ENCODE data around the gene RHOJ.
"Not testable (repeated sequence)": the region's sequence is repeated elsewhere in the genome, so short reads cannot be mapped to it uniquely, and the experiment has no call there.

Gene RHOJ

DNA sequence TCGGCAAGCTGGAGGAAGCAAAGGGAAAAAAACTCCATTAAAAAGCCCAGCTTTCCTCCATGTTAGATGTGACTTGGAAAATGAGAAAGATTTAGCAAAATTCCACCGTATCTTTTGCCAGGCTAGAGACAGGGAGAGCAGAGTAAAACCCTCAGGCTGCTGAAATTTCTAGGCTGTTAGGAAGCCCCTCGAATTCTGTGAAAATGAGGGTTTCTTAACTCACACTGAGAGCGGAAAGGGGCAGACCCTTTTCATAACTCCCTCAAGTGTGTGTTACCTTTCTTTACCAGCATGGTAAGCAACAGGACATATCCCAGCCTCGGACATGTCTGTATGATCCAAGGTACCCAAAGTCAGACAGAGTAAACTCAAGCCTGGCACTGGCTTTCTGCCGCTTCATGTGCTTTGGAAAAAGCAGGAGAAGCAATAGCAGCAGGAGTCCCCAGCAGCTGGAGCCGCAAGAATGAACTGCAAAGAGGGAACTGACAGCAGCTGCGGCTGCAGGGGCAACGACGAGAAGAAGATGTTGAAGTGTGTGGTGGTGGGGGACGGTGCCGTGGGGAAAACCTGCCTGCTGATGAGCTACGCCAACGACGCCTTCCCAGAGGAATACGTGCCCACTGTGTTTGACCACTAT is at the start of gene RHOJ:
Gene RHOJ (plus strand): TSS at position 37 of the 637 bp plus-strand sequence. CDS start 427 bp downstream, at position 464.
- H3K27ac ChIP-seq, result no peak within 1 kb of the TSS

DNA sequence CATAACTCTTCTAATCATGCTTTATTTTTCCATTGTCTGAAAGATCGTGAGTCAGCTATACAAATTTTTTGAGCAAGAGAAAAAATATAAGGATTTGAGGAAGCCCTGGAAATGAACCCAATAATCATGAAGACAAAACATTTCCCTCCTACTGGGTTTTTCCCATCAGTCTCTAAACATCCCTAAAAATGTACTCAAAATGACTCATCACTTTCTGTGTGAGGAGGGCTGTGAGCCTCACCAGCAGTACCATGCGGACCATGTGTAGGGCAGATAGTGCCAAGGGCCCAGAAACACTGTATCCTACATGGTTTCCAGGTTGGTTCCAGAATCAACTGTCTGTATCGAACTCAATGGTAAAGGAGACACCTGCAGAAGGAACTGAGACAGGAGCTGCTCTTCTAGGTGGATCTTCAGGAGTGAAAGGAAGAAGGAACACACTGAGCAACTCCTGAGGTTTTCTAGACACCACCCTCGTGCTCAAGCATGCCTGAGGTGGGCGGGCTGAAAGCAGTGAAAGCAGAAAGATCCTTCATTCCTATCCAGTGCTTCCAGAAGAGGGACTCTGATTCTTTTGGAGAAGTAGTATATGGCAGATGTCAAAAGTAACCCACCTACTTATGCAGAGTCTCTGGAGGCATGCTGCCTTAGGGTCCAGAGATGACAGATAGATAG is 48.6 kb upstream of the RHOJ start:
- no peak overlapping the region for H3K27ac ChIP-seq
- no peak overlapping the region for H3K4me3 ChIP-seq (ENCODE audit: low read depth, low read length)
- H3K9me3 ChIP-seq (ENCODE audit: severe bottlenecking), result no peaks in the 10 kb centered on the region
- TF ChIP-seq, protein P1, sequence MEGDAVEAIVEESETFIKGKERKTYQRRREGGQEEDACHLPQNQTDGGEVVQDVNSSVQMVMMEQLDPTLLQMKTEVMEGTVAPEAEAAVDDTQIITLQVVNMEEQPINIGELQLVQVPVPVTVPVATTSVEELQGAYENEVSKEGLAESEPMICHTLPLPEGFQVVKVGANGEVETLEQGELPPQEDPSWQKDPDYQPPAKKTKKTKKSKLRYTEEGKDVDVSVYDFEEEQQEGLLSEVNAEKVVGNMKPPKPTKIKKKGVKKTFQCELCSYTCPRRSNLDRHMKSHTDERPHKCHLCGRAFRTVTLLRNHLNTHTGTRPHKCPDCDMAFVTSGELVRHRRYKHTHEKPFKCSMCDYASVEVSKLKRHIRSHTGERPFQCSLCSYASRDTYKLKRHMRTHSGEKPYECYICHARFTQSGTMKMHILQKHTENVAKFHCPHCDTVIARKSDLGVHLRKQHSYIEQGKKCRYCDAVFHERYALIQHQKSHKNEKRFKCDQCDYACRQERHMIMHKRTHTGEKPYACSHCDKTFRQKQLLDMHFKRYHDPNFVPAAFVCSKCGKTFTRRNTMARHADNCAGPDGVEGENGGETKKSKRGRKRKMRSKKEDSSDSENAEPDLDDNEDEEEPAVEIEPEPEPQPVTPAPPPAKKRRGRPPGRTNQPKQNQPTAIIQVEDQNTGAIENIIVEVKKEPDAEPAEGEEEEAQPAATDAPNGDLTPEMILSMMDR (IDR thresholded peaks at IDR 0.05; ENCODE audit: low read depth, low read length), result no peak
- no peak for DNase-seq
- no peaks in the 10 kb centered on the region for H3K27me3 ChIP-seq (ENCODE audit: insufficient read depth, low read depth, severe bottlenecking)
- no peaks in the 10 kb centered on the region for H3K36me3 ChIP-seq

More for the DNA sequence above, at the start of gene RHOJ:
- H3K27me3 ChIP-seq (ENCODE audit: insufficient read depth, low read depth, severe bottlenecking), result peaks cover 2% of the 10 kb centered on the region
- H3K4me3 ChIP-seq (ENCODE audit: low read depth, low read length), result peak within 1 kb of the TSS; percentile 34
- TF ChIP-seq, protein P1 (IDR thresholded peaks at IDR 0.05; ENCODE audit: low read depth, low read length), result no peak
- H3K9me3 ChIP-seq (ENCODE audit: severe bottlenecking), result no peaks in the 10 kb centered on the region
- no peak for DNase-seq
- H3K36me3 ChIP-seq, result no peaks in the 10 kb centered on the region

DNA sequence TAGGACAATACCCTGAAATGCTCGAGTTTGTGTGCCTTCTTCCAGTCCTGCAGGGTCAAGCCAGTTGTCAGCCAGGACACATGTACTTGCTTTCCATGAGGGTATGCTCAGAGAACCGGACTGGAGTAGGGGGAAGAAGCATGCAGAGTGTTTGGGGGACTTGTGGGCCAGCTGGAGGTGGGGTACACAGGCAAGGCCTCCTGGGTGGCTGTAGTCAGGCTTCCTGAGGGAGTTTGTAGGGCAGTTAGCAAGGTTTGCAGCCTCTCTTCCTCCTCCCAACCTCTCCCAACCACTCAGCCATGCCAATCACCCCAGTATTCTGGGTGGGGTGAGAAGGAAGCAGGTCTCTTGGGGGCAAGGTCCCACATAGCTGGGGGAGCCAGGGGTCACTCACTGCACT is 47.0 kb upstream of the RHOJ start:
- no peak for DNase-seq
- Histone ChIP-seq H3K4me3 (ENCODE audit: low read depth, low read length) (no peak overlapping the region), H3K27me3 (ENCODE audit: insufficient read depth, low read depth, severe bottlenecking) (no peaks in the 10 kb centered on the region), H3K36me3 (no peaks in the 10 kb centered on the region), H3K9me3 (ENCODE audit: severe bottlenecking) (no peaks in the 10 kb centered on the region), H3K27ac (no peak overlapping the region)
- TF ChIP-seq, protein P1 (IDR thresholded peaks at IDR 0.05; ENCODE audit: low read depth, low read length), result no peak

DNA sequence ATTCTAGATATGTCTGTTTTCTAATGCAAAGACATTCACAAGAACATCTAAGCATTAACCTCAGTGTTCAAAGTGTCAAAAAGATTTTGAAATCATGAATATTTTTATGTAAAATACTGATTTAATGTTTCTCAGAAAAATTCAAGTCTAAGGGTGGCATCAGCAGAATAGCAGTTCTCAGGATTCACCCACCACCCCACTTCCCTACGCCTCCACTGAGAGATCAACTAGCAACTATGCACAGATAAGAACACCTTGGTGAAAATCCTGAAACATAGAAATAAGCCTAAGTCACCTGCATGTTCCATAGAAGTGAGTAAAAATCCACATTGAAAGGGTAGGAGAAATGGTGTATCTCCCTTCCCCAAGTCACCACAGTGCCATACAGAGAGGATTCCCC is 40.9 kb upstream of the RHOJ start:
- no peak for DNase-seq
- Histone ChIP-seq H3K36me3 (no peaks in the 10 kb centered on the region), H3K9me3 (ENCODE audit: severe bottlenecking) (peaks cover 5% of the 10 kb centered on the region), H3K27me3 (ENCODE audit: insufficient read depth, low read depth, severe bottlenecking) (no peaks in the 10 kb centered on the region), H3K4me3 (ENCODE audit: low read depth, low read length) (no peak overlapping the region), H3K27ac (no peak overlapping the region)
- TF ChIP-seq, protein P1 (IDR thresholded peaks at IDR 0.05; ENCODE audit: low read depth, low read length), result no peak

DNA sequence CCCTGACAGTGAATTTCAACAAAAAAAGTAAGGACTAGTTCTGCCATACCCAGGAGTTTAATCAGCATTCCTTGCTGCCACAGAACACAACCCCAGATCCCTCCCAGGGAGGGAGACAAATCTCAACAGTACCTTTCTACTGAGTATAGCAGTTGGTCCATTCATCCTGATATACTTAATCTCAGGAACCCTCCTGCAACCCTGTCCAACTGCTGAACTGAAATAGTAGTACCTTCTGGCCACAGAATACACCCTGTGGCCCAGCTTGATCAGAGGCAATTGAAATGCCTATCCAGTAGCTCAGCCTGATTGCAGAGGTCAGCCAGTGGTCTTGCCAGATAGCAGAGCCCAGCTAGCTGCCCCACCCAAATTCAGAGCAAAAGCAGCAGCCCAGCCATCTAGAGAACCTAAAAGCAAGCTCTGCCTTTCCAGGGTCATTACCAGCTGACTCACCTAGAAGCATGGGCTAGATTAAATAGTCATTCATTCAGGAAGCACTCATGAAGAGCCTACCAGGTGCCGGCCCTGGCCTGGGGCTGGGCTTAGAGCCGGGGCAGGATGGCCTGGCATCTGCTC is 40.0 kb upstream of the RHOJ start:
- no peak overlapping the region for H3K4me3 ChIP-seq (ENCODE audit: low read depth, low read length)
- H3K36me3 ChIP-seq, result no peaks in the 10 kb centered on the region
- H3K27me3 ChIP-seq (ENCODE audit: insufficient read depth, low read depth, severe bottlenecking), result no peaks in the 10 kb centered on the region
- H3K9me3 ChIP-seq (ENCODE audit: severe bottlenecking), result peaks cover 5% of the 10 kb centered on the region
- TF ChIP-seq, protein P1 (IDR thresholded peaks at IDR 0.05; ENCODE audit: low read depth, low read length), result no peak
- no peak overlapping the region for H3K27ac ChIP-seq
- no peak for DNase-seq

DNA sequence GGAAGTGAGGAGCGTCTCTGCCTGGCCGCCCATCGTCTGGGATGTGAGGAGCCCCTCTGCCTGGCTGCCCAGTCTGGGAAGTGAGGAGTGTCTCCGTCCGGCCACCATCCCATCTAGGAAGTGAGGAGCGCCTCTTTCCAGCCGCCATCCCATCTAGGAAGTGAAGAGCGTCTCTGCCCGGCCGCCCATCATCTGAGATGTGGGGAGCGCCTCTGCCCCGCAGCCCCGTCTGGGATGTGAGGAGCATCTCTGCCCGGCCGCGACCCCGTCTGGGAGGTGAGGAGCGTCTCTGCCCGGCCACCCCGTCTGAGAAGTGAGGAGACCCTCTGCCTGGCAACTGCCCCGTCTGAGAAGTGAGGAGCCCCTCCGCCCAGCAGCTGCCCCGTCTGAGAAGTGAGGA is 39.0 kb upstream of the RHOJ start:
- not testable (repeated sequence) for DNase-seq; H3K27ac ChIP-seq; H3K27me3 ChIP-seq (ENCODE audit: insufficient read depth, low read depth, severe bottlenecking); H3K9me3 ChIP-seq (ENCODE audit: severe bottlenecking); H3K4me3 ChIP-seq (ENCODE audit: low read depth, low read length); H3K36me3 ChIP-seq

Measured in WERI-Rb-1 (cell line).